HG03066 (cell line): Measurements from ENCODE around the gene BMAL1.
A peak's percentile ranks its signal among the peaks of the same experiment; 100 is the strongest.

ENCODE experiments used
- ATAC-seq: cut with Tn5 transposase; IDR thresholded peaks from one replicate; pipeline ENCODE4 v1.9.1; 2021; ENCODE audit warnings: low read depth; ENCODE audit not compliant: unreplicated experiment

BMAL1 gene

GRCh38 chr11:13314676-13315394, 37.2 kb downstream of the BMAL1 start:
- no peak for ATAC-seq

GRCh38 chr11:13315517-13316432, 38.2 kb downstream of the BMAL1 start:
- no peak for ATAC-seq

GRCh38 chr11:13316528-13316961, 39.0 kb downstream of the BMAL1 start:
- no peak for ATAC-seq

GRCh38 chr11:13317293-13318080, 39.9 kb downstream of the BMAL1 start:
- ATAC-seq, result no peak

GRCh38 chr11:13318498-13319295, 41.1 kb downstream of the BMAL1 start:
- ATAC-seq, result peak; percentile 85

GRCh38 chr11:13320688-13321087, 43.1 kb downstream of the BMAL1 start:
- ATAC-seq, result no peak

GRCh38 chr11:13321431-13321830, 43.8 kb downstream of the BMAL1 start:
- no peak for ATAC-seq

- no peak for ATAC-seq
These were observed 46.6 kb downstream of the BMAL1 start for GRCh38 chr11:13324141-13324540.

- no peak for ATAC-seq
These were observed 47.1 kb downstream of the BMAL1 start for GRCh38 chr11:13324709-13325108.

GRCh38 chr11:13327421-13327820, 49.8 kb downstream of the BMAL1 start:
- no peak for ATAC-seq

GRCh38 chr11:13328286-13328685, 50.7 kb downstream of the BMAL1 start:
- ATAC-seq, result no peak

GRCh38 chr11:13329670-13330356, 52.2 kb downstream of the BMAL1 start:
- no peak for ATAC-seq

GRCh38 chr11:13332124-13332523, 54.5 kb downstream of the BMAL1 start:
- no peak for ATAC-seq

GRCh38 chr11:13333456-13333957, 55.9 kb downstream of the BMAL1 start:
- ATAC-seq, result peak; percentile 35

GRCh38 chr11:13334034-13334786, 56.6 kb downstream of the BMAL1 start:
- ATAC-seq, result no peak

- peak; percentile 38 for ATAC-seq
These were observed 57.7 kb downstream of the BMAL1 start for GRCh38 chr11:13335319-13335718.

GRCh38 chr11:13336246-13336878, 58.8 kb downstream of the BMAL1 start:
- no peak for ATAC-seq

GRCh38 chr11:13338019-13338426, 60.4 kb downstream of the BMAL1 start:
- ATAC-seq, result no peak
